Right forelimb (tissue), 1 donor: ENCODE data around the gene PRR23E.

Source experiments
- DNase-seq: peaks from one replicate; pipeline ENCODE4 v3.0.0-alpha.2; 2018

Gene PRR23E

DNA sequence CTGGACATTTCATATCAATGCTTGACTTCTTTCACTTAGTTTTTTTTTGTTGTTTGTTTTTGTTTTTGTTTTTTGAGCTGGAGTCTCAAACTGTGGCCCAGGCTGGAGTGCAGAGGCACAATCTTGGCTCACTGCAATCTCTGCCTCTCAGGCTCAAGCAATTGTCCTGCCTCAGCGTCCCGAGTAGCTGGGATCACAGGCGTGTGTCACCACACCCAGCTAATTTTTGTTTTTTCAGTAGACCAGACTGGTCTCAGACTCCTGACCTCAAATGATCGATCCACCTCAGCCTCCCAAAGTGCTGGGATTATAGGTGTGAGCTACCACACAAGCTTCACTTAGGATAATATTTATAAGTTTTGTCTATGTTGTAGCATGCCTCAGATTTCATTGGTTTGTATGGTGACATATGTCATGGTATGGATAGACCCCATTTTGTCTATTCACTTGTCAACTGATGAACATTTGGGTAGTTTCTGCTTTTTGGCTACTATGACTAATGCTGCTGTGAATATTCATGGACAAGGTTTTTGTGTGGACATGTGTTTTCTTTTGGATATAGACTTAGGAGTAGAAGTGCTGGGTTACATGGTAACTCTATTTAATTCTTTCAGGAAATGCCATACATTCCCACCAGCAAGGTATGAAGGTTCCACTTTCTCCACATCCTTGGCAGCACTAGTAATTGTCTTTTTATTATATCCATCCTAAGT, 6.8 kb upstream of the PRR23E start:
- no peak for DNase-seq

DNA sequence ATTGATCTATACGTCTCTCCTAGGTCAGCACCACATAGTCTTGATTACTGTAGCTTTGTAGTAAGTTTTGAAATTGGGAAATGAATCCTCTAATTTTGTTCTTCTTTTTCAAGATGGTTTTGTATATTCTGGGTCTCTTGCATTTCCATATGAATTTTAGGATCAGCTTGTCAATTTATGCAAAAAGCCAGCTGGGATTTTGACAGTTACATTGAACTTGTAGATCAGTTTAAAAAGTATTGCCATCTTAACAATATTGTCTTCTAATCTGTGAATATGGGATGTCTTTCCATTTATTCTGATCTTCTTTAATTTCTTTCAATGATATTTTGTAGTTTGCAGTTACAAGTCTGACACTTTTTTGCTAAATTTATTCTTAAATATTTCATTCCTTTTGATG, 5.6 kb upstream of the PRR23E start:
- DNase-seq: no peak

DNA sequence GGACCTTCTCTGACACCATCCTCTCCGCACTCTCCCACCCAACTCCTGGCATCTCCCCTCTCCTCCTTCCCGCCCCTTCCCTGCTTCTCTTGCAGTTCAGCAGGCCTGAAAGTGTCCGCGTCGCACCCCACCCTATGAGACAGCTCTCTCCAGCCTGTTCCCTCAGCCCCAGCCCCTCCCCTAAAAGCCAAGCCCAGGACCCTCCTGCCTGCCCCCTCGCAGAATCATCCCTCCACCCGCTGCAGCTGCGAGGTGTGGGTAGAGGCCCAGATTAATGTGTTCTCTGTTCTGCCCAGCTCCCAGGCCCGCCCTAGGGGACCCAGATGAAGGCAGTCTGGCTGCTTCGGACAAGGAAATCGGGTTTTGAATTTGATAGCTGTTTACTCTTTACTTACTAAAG, 410 bp downstream of the PRR23E start:
- no peak for DNase-seq

DNA sequence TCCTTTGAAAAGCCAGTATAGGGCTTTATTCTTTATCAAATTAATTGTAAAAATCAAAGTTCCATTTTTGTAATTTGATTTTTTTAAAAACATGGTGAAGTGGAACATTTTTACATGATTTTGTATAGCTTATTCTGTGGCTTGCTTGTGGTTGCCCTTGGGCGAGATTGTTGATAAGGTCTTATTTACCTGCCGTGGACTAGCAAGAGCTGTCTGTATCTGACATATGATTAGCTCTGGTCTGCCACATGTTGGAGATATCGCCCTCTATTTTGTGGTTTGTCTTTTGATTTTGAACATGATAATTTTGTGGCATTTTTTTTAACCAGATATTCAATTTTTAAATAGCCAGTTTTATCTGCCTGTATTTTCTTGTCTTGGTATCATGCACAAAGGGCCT, 844 bp downstream of the PRR23E start:
- DNase-seq: no peak

DNA sequence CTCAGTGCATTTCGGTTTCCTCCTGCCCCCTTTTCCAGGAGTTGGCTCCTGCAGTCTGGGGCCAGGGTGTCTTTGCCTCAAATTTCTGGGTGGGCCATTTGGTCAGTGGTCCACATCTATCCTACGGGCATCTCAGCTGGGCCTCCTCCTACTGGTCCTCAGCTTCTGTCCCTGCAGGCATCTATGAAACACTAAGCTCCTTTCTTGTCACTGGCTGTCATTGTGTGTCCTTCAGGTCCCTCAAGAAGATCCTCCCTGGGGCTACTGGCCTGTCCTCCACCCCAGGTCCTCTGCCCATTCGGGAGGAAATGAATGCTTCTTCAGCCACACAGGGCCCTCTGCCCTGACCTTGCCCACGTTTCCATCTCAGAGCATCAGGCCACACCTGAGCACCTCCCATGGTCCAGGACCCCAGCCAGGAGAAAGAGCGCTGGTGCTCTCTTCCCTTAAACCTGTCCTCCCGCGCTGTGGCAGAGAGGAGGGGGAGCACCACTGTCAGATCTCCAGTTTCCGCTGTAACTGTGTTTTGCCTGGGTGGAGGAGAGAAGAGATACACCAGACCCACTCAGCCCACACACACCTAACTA, 1.8 kb downstream of the PRR23E start:
- no peak for DNase-seq

DNA sequence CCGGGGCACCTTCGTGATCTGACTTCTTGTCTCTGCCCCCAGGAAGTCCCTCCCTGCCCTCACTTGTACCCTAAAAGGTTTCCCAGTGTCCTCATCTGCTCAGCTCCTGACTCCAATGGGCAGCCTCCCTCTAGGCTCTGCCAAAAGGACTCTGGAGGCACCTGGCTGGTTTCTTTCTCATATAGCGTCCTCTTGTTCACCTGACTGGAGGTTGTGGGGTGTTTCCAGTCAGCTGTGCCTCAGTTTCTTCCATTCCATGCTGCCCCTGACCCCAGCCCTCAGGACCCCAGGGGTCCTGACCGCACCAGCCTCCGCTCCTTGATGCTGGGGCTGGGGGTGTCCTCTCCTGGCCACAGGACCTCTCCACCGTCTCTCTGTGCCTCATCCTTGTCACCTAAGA, 2.5 kb downstream of the PRR23E start:
- DNase-seq: no peak

DNA sequence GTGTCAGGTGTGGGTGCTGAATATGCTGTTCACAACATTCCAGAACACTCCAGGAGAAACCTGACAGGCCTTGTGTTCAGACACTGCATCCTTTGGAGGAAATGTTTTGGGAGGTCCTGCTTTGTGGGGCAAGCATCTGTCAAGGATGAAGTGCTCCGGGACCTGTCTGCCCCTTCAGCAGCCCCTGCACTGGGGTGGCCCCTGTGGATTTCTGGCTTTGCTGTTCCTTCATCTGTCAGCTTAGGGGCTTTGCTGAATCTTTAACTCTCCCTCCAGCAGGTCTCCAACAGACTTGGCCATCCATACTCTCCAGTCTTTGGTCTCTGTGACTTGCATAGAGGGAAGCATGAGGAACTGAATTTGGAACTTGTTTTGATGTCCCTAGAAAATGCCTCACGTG, 3.1 kb downstream of the PRR23E start:
- DNase-seq: no peak

DNA sequence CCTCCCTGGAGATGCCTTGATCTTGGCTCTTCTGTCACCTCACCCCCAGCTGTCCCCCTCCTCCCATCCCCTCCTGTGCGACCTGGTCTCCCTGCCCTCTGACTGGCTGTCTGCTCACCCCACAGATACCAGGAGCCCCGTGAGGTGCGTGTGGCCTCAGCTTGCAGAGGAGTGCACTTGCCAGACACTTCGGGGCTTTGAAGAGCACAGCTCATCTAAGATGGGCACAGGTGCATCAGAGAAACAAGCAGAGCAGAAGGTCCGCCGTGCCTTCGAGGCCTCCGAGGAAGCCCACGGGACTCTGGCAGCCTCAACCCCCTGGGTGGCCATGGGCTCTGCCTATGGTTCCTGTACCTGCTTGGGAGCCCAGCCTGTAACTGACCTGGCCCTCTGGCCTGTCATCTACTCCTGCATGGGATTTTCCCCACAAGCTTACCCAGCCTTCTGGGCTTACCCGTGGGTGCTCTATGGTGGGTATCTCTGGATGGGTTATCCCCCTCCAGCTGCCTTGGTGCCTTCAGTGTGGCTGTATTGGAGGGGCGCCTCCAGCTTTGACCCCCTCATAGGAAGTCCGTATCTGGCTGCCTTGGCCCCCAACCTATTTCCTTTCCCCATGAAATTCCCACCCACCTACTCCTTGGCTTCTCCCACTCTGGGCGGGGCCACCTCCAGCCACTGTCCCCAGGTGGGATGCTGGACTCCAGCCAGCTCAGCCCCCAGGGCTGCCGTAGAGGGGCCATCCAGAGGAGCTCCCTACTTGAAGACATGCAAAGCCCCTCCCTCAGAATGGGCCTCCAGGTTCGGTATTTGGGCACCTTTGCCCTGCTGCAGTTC, 3.8 kb downstream of the PRR23E start:
- no peak for DNase-seq

DNA sequence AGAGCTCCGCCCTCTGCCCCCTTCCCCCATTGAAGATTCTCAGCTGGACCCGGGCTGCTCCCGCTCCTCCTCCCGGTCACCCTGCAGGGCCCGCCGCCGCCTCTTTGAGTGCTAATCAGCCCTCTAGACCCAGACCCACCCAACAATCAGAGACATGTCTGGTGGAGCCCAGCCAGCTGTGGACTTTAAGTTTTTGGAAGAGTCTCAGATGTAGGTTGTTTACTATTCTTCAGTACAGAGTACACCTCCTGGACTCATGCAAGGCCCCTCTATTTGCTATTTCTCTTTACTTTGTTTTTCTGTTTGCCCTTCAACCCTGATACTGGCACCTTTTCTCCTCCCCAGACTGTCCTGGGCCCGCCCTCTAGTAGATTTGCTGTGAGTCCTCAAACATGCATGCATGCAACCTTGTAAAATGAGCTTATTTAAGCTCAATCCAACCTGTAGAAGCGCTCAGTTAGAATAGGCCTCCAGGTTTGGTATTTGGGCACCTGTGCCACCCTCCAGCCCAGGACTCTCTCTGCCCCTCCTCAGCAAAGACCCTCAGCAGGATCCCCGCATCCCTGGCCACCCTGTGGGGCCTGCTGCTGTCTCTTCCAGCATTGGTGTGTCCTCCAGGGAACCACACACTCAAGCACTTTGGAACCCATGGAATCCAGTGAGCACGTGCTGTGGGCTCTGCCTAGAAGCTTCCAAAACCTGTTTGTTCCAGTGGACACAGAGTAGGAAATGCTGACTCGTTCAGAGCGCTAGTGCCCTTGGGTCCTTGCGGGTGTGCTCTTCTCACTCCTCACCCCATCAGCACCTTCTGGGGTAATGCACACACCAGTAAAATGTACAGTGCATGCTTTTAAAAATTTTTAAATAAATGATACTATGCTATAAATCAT, 4.6 kb downstream of the PRR23E start:
- no peak for DNase-seq

DNA sequence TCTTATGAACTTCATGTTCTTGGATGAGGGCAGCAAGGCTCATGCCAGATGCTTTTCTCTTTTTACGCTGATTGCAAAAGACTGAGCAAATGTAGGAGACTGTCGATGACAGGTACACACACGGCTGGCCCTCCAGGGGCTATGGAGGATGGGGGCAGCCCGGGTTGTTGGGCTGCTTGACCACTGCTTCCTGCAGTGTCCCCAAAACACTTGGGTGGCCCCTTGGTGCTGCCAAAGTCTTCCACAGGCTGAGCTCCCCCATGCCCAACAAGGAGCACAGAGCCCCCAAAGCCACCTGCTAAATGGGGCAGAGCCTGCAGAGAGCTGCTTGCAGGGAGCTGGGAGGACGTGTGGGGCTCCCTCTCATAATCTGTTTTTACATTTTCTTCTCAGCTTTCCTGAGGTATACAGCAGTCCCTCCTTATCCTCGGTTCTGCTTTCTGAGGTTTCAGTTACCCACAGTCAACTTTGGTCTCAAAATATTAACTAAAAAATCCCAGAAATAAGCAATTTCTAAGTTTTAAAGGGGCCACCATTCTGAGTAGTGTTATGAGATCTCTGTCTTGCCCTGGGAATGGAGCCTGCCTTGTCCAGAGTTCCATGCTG, 7.3 kb downstream of the PRR23E start:
- DNase-seq: no peak

DNA sequence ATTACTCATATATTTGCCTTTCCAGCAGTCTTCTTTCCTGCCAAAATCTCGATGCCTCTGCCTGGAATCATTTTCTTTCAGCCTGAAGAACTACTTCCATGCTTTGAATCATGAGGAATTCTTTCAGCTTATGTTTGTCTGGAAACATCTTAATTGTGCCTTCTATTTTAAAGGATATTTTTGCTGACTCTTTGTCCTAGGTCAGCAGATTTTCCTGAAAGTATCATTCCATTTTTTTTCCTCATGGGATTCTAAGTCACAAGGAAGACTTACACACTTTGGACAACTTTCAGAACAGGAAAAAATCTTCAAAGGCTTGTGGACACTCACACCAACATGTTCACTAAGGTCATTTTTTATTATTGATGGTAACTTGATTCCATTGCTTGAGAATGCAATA, 10.1 kb downstream of the PRR23E start:
- DNase-seq: no peak

DNA sequence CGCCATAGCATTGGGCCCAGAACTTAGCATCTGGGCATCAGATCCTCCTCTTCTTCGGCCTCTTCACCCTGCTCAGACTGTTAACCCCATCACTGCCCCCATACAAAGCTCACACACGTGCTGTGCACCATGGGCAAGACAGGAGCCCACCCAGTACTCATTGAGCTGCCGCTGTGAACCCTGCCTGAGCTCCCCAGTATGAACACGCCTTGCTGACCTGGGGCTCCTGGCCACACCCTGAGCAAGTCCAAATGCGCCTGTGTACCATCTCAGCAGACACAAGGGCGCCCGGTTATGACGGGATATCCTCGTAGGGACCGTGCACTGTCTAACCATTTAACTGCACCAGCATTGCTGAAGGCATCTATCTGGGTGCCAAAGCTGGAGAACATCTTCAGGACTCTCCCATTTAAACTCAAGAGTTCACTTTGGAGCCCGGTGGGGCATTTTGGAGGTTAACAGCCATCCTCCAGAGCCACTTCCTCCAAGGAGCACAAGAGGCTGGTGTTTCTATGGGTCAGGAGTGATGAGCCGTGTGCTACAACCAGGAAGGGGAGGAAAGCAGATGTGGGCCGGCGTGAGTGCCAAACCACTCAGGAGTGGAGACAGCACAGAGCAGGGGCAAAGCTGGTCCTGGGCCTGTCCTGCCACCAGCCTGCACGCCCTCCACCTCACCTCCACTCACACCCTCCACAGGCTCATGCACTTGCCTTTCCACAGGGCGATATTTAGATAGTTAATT, 12.1 kb downstream of the PRR23E start:
- DNase-seq: no peak

DNA sequence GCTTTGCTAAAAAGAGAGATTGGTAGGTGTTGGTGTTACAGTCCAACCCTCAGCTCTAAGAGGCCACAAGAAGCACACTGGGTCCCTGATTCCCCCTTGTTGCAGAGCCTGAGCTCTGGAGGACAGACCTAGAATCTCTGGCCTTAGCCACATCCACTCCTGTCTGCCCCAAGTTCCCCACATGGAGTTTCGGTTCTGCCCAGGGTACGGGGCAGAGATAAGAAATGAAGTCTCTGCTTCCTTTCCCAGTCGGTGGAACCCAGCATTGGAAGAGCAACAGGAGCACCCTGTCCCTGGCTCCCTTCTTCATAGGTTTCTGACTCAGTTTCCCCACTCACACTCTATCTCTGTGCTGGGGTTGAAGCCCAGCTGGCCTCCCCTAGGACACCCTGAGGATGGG, 13.2 kb downstream of the PRR23E start:
- no peak for DNase-seq

DNA sequence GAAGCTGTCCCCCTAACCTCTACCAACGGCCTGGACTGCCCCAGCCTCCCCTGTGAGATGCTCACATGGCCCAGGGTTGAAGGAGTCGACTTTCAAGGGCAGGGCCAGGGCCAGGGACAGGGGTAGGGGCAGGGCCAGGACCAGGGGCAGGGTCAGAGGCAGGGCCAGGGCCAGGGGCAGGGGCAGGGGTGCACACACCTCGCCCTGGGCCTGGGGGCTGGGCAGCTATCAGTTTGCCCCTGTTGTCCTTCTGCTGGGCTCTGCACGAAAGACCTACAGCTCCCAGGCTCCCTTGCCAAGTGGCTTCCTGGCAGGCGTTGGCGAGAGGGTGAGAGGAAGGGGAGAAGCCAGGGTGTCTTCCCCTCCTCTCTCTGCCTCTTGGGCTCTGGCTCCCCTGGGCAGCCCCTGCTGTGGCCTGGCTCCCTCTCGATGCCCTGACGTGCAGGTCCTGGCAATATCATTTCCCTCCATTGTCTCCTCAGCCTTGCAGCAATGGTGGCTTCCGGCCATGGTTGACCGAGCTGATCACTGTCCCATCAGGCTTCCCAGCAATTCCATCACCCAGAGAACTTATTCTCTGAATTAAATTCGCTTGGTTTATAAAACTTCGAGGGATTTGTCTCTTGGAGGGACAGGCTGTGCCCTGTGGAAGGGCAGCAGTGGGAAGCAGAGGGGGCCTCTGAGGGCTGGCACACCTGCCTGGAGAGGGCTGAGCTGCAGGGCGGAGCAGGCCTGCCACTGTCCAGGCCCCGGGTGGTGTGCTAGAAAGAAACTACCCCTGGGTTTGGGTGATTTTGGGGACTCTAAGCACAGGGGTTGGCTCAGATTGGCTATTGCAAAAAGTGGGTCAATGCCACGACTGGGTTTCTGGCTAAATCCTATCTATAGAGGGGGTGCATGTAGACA, 13.9 kb downstream of the PRR23E start:
- no peak for DNase-seq

DNA sequence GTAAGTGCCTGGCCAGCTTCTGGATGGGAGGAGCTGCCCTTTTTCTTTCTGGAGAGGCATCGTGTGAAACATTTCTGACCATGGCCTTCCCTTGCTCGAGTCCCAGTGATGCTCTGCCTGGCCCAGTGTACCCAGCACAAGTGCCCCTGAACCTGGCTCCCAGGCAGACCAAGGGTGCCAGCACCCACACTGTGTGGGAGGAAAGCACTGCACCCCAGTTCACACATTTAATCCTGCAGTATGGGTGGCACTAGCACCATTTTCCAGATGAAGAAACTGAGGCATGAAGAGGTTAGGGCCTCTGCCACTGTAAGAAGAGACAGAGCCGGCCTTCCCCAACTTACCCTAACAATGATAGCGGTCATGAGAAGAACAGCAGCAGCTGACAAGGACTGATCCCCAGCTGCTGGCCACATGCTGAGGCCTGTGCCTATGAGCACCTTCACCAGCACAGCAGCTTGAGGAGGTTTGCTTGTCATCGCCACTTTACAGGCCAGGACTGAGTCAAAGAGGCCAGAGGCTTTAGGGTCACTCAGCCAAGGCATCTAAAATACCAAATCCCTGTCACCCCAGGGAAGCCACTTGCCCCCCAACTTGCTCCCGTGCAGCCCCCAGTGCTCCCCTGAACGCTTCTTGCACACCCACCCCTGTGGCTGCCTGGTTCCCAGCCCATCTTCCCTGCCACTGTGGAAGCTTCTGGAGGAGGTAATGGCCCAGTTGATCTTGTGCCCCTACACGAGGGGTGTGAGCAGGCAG, 15.0 kb downstream of the PRR23E start:
- DNase-seq: no peak

DNA sequence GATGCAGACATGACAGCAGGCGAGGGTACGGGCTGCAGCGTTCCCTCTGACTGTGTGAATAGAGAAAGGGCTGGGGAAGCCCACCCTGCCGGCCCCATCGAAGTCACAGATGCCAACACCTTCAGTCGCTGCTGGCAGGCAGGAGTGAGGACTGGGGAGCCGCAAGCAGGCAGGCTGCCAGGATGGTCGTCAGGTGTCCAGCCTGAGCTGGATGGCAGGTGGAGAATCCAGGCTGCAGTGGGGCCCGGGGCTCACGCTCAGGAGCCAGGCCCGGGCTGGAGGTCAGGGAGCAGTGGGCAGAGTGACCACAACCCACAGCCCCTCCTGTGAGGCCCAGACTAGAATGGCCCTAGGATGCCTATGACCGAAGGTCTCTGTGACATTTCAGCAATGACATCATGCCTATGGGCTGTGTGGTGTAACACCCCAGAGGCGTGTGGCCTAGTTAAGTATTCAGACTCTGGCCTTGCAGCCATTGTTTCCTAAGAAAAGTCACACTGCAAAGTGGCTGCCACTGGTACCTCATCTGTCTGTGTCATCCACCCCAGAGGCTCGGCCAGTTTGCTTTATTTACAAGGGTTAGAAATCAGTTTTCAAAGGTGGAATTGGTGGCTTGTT, 15.7 kb downstream of the PRR23E start:
- no peak for DNase-seq

DNA sequence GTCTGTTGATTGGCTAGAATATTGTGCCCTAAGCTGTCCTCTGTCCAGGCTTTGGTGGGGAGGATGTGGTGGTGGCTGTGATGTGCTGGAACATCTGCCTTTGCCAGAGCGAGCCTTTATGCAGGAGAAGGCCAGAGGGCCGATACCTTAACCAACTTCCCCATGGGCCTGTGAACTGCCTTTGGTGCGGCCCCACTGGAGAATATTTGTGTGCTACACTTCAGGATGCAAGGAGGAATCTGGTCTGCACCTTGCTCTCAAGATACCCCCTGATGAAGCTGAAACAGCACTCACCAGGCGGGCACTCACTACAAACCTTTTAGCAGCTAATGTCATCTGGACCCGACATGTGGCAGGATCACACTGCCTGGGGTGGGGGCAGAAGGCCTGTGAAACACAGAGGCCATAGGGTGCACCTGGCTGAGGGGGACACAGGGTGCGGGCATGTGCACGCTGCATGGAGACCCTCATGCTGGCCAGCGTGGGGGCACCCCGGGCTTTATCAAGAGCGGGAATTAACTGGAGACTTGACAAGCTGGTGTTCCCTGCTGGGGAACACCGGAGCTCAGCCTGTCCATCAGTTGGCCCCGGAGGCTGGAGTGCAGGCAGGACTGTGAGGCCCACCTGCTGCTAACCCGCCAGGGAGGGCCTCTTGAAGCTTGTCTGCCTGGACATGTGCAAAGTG, 16.4 kb downstream of the PRR23E start:
- no peak for DNase-seq

DNA sequence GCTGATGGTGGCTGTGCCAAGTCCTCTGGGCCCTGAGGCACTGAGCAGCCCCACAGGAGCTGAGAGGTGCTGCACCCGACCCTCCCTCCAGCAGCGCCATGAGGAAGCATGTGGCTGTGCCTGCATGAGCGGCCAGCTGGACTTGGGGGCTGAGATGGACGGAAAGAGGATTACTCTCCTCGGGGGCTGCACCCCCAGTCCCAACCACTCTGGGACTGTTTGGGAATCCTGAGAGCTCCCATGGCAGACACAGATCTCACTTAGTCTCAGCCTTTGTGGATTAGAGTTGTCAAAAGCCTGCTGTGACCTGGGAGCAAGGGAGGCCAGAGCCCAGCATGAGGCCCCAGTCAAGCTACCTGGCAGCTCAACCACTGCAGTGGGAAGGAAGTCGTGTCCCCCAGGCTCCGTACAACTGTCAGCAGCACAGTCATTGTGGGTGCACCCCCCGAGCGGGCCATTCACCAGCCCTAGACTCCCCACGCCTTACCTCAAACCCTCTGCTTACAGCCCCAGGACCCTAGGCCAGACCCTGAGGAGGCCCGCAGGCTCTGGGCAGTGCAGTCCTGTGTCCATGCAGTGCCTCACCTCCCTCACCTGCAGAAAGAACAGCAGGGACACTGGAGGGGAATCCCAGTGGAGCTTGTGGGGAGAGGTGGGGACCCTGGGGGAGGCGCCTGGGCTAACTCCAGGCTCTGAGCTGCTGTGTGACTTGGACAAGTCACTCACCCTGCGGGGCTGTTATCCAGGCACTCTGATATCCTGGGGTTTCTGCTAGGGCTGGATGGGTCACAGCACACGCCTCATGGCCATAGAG, 17.1 kb downstream of the PRR23E start:
- no peak for DNase-seq
